Aorta (tissue), 5 donors: ENCODE results near the gene VPS41. TPM values are rescaled to one million over a fixed set of nuclear protein-coding genes. Genes with fewer than 3 reads are reported as not detected.
A peak's percentile ranks its signal among the peaks of the same experiment; 100 is the strongest.

ENCODE experiments used
- ATAC-seq: fragments of 200-7000 bp; cut with Tn5 transposase; one replicate; pipeline ENCODE4 v1.9.1; 2022; ENCODE audit warnings: moderate library complexity; ENCODE audit not compliant: low FRiP score
- DNase-seq, 2 donors: peaks; one replicate each; pipeline ENCODE4 v3.0.0-alpha.2; 2020
- H3K27ac ChIP-seq, 2 donors: one replicate each; pipeline ENCODE4 v1.5.1; 2013; ENCODE audit warnings: low read length in 2 of 2, mild to moderate bottlenecking in 2 of 2, moderate library complexity in 2 of 2, control low read depth in 1 of 2, inconsistent platforms in 1 of 2, low read depth in 1 of 2
- H3K27me3 ChIP-seq, 2 donors: one replicate each; pipeline ENCODE4 v1.6.1; 2013; ENCODE audit warnings: control low read depth in 1 of 2, low read length in 1 of 2, mild to moderate bottlenecking in 1 of 2, moderate library complexity in 1 of 2; ENCODE audit not compliant: insufficient read depth in 2 of 2, control insufficient read depth in 1 of 2
- H3K36me3 ChIP-seq, 2 donors: one replicate each; pipeline ENCODE4 v1.6.1; 2013; ENCODE audit warnings: control low read depth in 1 of 2, low read length in 1 of 2, mild to moderate bottlenecking in 1 of 2; ENCODE audit not compliant: insufficient read depth in 2 of 2, control insufficient read depth in 1 of 2
- H3K4me1 ChIP-seq, 2 donors: one replicate each; pipeline ENCODE4 v1.6.1; 2013; ENCODE audit warnings: low read length in 2 of 2, control low read depth in 1 of 2, mild to moderate bottlenecking in 1 of 2, moderate library complexity in 1 of 2; ENCODE audit not compliant: insufficient read depth in 2 of 2, control insufficient read depth in 1 of 2
- H3K4me3 ChIP-seq, 2 donors: one replicate each; pipeline ENCODE4 v1.5.1; 2013; ENCODE audit warnings: low read length in 2 of 2, control low read depth in 1 of 2, mild to moderate bottlenecking in 1 of 2
- H3K9me3 ChIP-seq: one replicate; pipeline ENCODE4 v1.6.1; 2013; ENCODE audit warnings: mild to moderate bottlenecking, low read length; ENCODE audit not compliant: control insufficient read depth
- WGBS, 2 donors: extraction: QIAGEN DNeasy Blood & Tissue Kit; methylation state at CpG; one replicate each; pipeline ENCODE4 v1.1.7; 2013; 5-methylcytosine and 5-hydroxymethylcytosine counted together
- intact Hi-C, 2 donors: fragments of 100-400 bp; cut with DNase I; formaldehyde crosslinking; loops; one replicate each; pipeline versions ENCODE4 v1.14.2 to v1.15.0; 2022
- polyA plus RNA-seq, 2 donors: library from polyadenylated mRNA; stranded (reverse); fragments of 200-250 nt; gene quantifications; one replicate each; pipeline ENCODE4 v1.2.3, GENCODE V29; 2013
- total RNA-seq, 2 donors: library from RNA; stranded (reverse); fragmentation: NEBNext Ultra II Directional; extraction: Animal tissue kit (Norgen Biotek cat#: 25700); gene quantifications; one replicate each; pipeline ENCODE4 v1.2.1, GENCODE V29; 2021
- donor health status: healthy with polysubstance abuse.
- donor health status: Bipolar disorder and iron deficiency.
- donor health status: DM: no; HTN: no; CAD: no.
- donor health status: DM: no; HTN: no; CAD: no.
- donor health status: DM: yes; HTN: yes; CAD: no.

Gene VPS41
- total and polyA plus RNA-seq, 4 donors: 20.8 to 92.3 (median 49.5) TPM

GRCh38 chr7:38940774-38941173 lies 31.8 kb upstream of the VPS41 start:
- no peak overlapping the region for H3K4me3 ChIP-seq
- no peaks in the 10 kb centered on the region for H3K36me3 ChIP-seq
- no peak for ATAC-seq
- DNase-seq: no peak
- H3K27ac ChIP-seq: no peak overlapping the region
- intact Hi-C loops: loop anchor here in 1 of 2 donors (5.0 kb wide), 1 partner anchor 37 kb away; the partner anchor contains the start of gene POU6F2
- H3K9me3 ChIP-seq: no peaks in the 10 kb centered on the region
- H3K27me3 ChIP-seq: no peaks in the 10 kb centered on the region
- peaks cover 2 to 10% of the 10 kb centered on the region in 2 donors for H3K4me1 ChIP-seq
- 96 to 98% methylated on average over 3 of the region's 3 CpGs for WGBS, 2 donors

- no peak for DNase-seq
- H3K27me3 ChIP-seq: no peaks in the 10 kb centered on the region
- H3K4me3 ChIP-seq: no peak overlapping the region
- no peak for ATAC-seq
- H3K36me3 ChIP-seq: no peaks in the 10 kb centered on the region
- peak overlapping the region in 1 of 2 donors; percentile 67 for H3K27ac ChIP-seq
- no peaks in the 10 kb centered on the region for H3K9me3 ChIP-seq
- intact Hi-C loops: loop anchor here in 1 of 2 donors (10.0 kb wide), 1 partner anchor 144 kb away; no protein-coding TSS in a partner anchor
- WGBS, 2 donors: 72 to 86% methylated on average over 4 of the region's 4 CpGs
- peaks cover 2 to 10% of the 10 kb centered on the region in 2 donors for H3K4me1 ChIP-seq
Measured at GRCh38 chr7:38938589-38938988, 29.6 kb upstream of the VPS41 start.

GRCh38 chr7:38938001-38938485 lies 29.1 kb upstream of the VPS41 start:
- WGBS, 2 donors: 3 to 7% methylated on average over 1 of the region's 1 CpG
- H3K27ac ChIP-seq: peak overlapping the region in 1 of 2 donors; percentile 67
- DNase-seq (no peak), ATAC-seq (no peak)
- peaks cover 2 to 9% of the 10 kb centered on the region in 2 donors for H3K4me1 ChIP-seq
- no peak overlapping the region for H3K4me3 ChIP-seq
- no peaks in the 10 kb centered on the region for H3K36me3 ChIP-seq
- H3K27me3 ChIP-seq: no peaks in the 10 kb centered on the region
- no peaks in the 10 kb centered on the region for H3K9me3 ChIP-seq
- intact Hi-C loops: loop anchor here in 1 of 2 donors (10.0 kb wide), 1 partner anchor 143 kb away; no protein-coding TSS in a partner anchor

GRCh38 chr7:38936641-38937040 lies 27.6 kb upstream of the VPS41 start:
- H3K27me3 ChIP-seq: no peaks in the 10 kb centered on the region
- peaks cover 2% of the 10 kb centered on the region in 2 donors for H3K4me1 ChIP-seq
- no peaks in the 10 kb centered on the region for H3K36me3 ChIP-seq
- no peak overlapping the region for H3K27ac ChIP-seq
- H3K9me3 ChIP-seq: no peaks in the 10 kb centered on the region
- H3K4me3 ChIP-seq: no peak overlapping the region
- DNase-seq (no peak), ATAC-seq (no peak)
- intact Hi-C loops: loop anchor here in 1 of 2 donors (10.0 kb wide), 1 partner anchor 142 kb away; no protein-coding TSS in a partner anchor
- WGBS, 2 donors: 64 to 68% methylated on average over 1 of the region's 1 CpG

- DNase-seq: no peak
- Histone ChIP-seq H3K9me3 (no peaks in the 10 kb centered on the region), H3K27me3 (no peaks in the 10 kb centered on the region), H3K36me3 (no peaks in the 10 kb centered on the region), H3K4me3 (no peak overlapping the region), H3K27ac (no peak overlapping the region), H3K4me1 (peaks cover 0 to 2% of the 10 kb centered on the region in 2 donors)
- no peak for ATAC-seq
- intact Hi-C loops: loop anchor here (5.0 to 10.0 kb wide), 4 partner anchors 132 to 588 kb away; no protein-coding TSS in a partner anchor
- WGBS, 2 donors: 93 to 97% methylated on average over 10 of the region's 10 CpGs
Measured at GRCh38 chr7:38934536-38934935, 25.5 kb upstream of the VPS41 start.

GRCh38 chr7:38934051-38934450 lies 25.1 kb upstream of the VPS41 start:
- Histone ChIP-seq H3K9me3 (no peaks in the 10 kb centered on the region), H3K27ac (no peak overlapping the region), H3K4me1 (peaks cover 0 to 2% of the 10 kb centered on the region in 2 donors), H3K4me3 (no peak overlapping the region), H3K27me3 (no peaks in the 10 kb centered on the region), H3K36me3 (no peaks in the 10 kb centered on the region)
- WGBS, 2 donors: 93 to 95% methylated on average over 3 of the region's 3 CpGs
- intact Hi-C loops: loop anchor here (5.0 to 10.0 kb wide), 4 partner anchors 132 to 588 kb away; no protein-coding TSS in a partner anchor
- ATAC-seq (no peak), DNase-seq (no peak)

GRCh38 chr7:38932509-38933168 lies 23.6 kb upstream of the VPS41 start:
- peak; percentile 78 to 93 for DNase-seq
- H3K4me3 ChIP-seq: no peak overlapping the region
- no peak overlapping the region for H3K27ac ChIP-seq
- no peaks in the 10 kb centered on the region for H3K9me3 ChIP-seq
- H3K4me1 ChIP-seq: peaks cover 0 to 2% of the 10 kb centered on the region in 2 donors
- intact Hi-C loops: loop anchor here (1.0 to 10.0 kb wide), 6 partner anchors 130 to 590 kb away; no protein-coding TSS in a partner anchor
- no peaks in the 10 kb centered on the region for H3K27me3 ChIP-seq
- no peaks in the 10 kb centered on the region for H3K36me3 ChIP-seq
- 26 to 32% methylated on average over 6 of the region's 6 CpGs for WGBS, 2 donors
- ATAC-seq: peak; percentile 44

- WGBS, 2 donors: 66 to 76% methylated on average over 7 of the region's 7 CpGs
Measured at GRCh38 chr7:38929460-38930171, 20.6 kb upstream of the VPS41 start.

More at GRCh38 chr7:38929460-38930171, 20.6 kb upstream of the VPS41 start:
- Histone ChIP-seq H3K27me3 (no peaks in the 10 kb centered on the region), H3K4me1 (no peaks in the 10 kb centered on the region), H3K36me3 (no peaks in the 10 kb centered on the region), H3K27ac (no peak overlapping the region), H3K4me3 (no peak overlapping the region), H3K9me3 (no peaks in the 10 kb centered on the region)
- intact Hi-C loops: loop anchor here (5.0 to 10.0 kb wide), 4 partner anchors 127 to 593 kb away; no protein-coding TSS in a partner anchor
- no peak for DNase-seq
- ATAC-seq: no peak
